NB4 (cell line): ENCODE data around the gene GGT5.

Experiments
- CTCF ChIP-seq: IDR thresholded peaks from one replicate; pipeline ENCODE4 v1.5.1; 2012; ENCODE audit warnings: low read depth, low read length
- MYC ChIP-seq: IDR thresholded peaks from 2 replicates; pipeline ENCODE4 v1.6.1; 2011; ENCODE audit warnings: low read depth, low read length
- POLR2A ChIP-seq: IDR thresholded peaks from 2 replicates; pipeline ENCODE4 v1.6.1; 2011; ENCODE audit warnings: mild to moderate bottlenecking; ENCODE audit not compliant: insufficient read length; ENCODE audit errors: extremely low read depth

DNA sequence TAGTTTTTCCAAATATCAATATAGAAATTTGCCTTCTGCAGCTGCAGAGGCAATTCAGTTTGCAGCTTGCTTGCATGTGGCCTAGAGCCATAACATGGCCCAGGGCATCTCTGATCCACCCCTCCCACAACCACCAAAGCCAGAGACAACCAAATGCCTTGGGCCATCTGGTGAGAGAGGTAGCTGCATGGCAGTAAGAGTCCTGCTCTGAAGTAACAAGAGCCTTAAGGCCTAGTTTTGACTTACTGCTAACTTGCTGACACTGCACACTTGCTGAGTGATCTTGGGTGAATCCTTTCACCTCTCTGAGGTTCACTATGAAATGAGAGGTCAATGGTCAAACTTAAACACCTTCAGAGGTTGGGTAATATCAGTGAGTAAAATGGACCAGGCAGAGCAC, 20.9 kb upstream of the GGT5 start:
- no peak for TF ChIP-seq CTCF
- no peak for TF ChIP-seq POLR2A
- no peak for TF ChIP-seq MYC
